ENCODE results near the gene LRRC59. TPM values are rescaled to one million over a fixed set of nuclear protein-coding genes. Genes with fewer than 3 reads are reported as not detected.
"Not testable (repeated sequence)": the region's sequence is repeated elsewhere in the genome, so short reads cannot be mapped to it uniquely, and the experiment has no call there.

LRRC59 gene
- total RNA-seq, 4 donors from 2014 or later = 16.5 to 58.0 (median 39.0) TPM

GRCh38 chr17:50432125-50432762 lies 34.9 kb upstream of the LRRC59 start:
- Histone ChIP-seq H3K27me3 (no peaks in the 10 kb centered on the region), H3K4me1 (peaks cover 38% of the 10 kb centered on the region), H3K9me3 (no peaks in the 10 kb centered on the region), H3K36me3 (peaks cover 8% of the 10 kb centered on the region), H3K4me3 (no peak overlapping the region), H3K27ac (no peak overlapping the region)
- no peak for DNase-seq (ENCODE audit: low spot score in 2 of 2)
- TF ChIP-seq POLR2A (IDR thresholded peaks at IDR 0.05) = no peak
- TF ChIP-seq CTCF (IDR thresholded peaks at IDR 0.05) = no peak
- TF ChIP-seq EP300 (IDR thresholded peaks at IDR 0.05) = no peak
- TF ChIP-seq POLR2AphosphoS5 (IDR thresholded peaks at IDR 0.05) = no peak
- 95% methylated on average over 4 of the region's 4 CpGs for WGBS

DNA sequence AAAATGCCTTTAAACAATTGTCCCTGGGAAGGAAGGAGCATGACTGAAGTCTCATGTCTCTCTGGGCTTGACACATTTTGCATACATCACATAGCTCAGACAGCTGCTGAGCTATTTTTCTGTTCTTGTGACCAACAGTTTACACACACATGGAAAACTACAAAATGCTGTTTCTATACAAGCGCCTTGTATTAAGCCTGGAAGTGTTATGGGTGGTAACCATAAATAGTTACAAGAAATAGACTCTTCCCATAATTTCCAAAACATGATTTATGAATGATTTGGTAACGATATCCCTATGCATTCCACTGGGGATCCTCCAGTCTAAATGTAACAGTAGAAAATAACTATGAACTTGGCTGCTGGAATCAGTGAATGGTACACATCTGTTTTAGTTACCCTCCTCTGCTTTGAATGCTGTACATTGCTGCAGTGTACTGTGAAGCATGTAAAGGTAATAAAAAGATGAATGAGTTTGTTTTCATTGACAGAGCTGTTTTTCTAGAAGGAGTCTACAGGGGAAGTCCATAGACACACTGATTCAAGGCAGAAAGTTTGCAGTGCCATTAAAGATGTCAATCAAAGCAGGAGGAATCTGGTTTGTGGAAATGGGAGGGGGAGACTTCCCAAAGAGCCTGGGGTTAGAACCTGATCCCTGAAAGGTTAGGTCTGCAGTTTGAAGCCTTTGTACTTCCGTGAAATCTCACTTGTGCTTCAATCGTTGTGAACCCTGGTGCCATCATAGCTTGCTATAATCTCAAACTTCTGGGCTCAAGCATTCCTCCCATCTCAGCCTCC lies 33.7 kb upstream of the LRRC59 start:
- TF ChIP-seq POLR2A (IDR thresholded peaks at IDR 0.05) (no peak), CTCF (IDR thresholded peaks at IDR 0.05) (no peak), EP300 (IDR thresholded peaks at IDR 0.05) (no peak), POLR2AphosphoS5 (IDR thresholded peaks at IDR 0.05) (no peak)
- H3K9me3 ChIP-seq = no peaks in the 10 kb centered on the region
- no peak for DNase-seq (ENCODE audit: low spot score in 2 of 2)
- no peaks in the 10 kb centered on the region for H3K27me3 ChIP-seq
- WGBS = 45% methylated on average over 4 of the region's 4 CpGs
- H3K4me3 ChIP-seq = no peak overlapping the region
- peaks cover 8% of the 10 kb centered on the region for H3K36me3 ChIP-seq
- peaks cover 50% of the 10 kb centered on the region for H3K4me1 ChIP-seq
- no peak overlapping the region for H3K27ac ChIP-seq

DNA sequence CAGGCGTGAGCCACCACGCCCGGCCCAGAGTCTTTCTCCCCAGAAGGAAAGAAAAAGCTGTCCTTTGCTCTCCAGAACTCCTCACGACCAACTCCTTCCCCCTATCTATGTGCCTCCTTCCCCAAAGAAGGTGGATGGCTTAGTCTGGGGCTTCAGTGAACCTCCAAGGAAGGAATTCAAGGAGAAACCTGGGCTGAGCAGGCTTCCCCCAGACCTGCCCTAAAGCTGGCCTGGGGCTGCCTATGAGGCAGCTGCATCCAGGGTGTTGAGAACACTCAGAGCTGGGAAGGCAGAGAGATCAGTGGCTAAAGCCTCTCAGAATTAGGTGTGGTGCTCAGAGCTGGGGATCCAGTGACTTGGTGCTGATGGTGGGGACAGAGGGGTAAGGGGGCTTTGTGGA lies 32.5 kb upstream of the LRRC59 start:
- no peak overlapping the region for H3K4me3 ChIP-seq
- H3K4me1 ChIP-seq = peaks cover 63% of the 10 kb centered on the region
- H3K27me3 ChIP-seq = no peaks in the 10 kb centered on the region
- no peaks in the 10 kb centered on the region for H3K9me3 ChIP-seq
- 83% methylated on average over 4 of the region's 4 CpGs for WGBS
- TF ChIP-seq EP300 (IDR thresholded peaks at IDR 0.05) (no peak), POLR2AphosphoS5 (IDR thresholded peaks at IDR 0.05) (no peak), POLR2A (IDR thresholded peaks at IDR 0.05) (no peak)
- H3K36me3 ChIP-seq = peaks cover 8% of the 10 kb centered on the region
- H3K27ac ChIP-seq = peak overlapping the region; percentile 84
- no peak for DNase-seq (ENCODE audit: low spot score in 2 of 2)

DNA sequence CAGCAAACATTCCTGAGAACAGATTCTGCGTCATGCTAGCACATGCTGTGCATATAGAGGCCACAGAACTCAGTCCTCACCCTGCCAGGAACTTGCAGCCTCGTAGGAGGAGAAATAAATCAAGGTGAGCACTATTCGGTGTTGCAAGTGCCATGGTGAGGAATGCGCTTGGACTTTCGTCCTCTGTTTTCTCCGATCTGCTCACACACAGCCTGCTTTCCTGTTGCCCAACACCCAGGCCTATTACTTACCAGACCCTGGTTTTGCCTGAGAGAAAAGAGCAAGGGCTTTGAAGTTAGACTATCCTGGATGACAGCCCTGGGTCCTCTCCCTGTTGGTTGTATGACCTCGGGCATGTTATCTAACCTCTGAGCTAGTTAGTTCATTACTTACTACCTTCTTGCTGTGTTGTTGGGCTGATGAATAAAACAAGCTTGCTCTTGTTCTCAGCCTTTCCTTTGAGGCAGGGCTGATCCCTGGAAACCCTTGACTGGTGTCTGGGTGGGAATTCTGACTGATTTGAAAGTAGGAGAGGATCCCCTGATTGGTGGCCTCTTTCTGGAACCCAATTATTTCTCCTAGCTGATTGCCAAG lies 31.6 kb upstream of the LRRC59 start:
- H3K27me3 ChIP-seq = no peaks in the 10 kb centered on the region
- DNase-seq (ENCODE audit: low spot score in 2 of 2) = no peak
- no peaks in the 10 kb centered on the region for H3K9me3 ChIP-seq
- TF ChIP-seq POLR2AphosphoS5 (IDR thresholded peaks at IDR 0.05) (peak in 1 of 3 donors; percentile 18), CTCF (IDR thresholded peaks at IDR 0.05) (no peak), POLR2A (IDR thresholded peaks at IDR 0.05) (no peak), EP300 (IDR thresholded peaks at IDR 0.05) (no peak)
- no peak overlapping the region for H3K4me3 ChIP-seq
- peak overlapping the region; percentile 84 for H3K27ac ChIP-seq
- peaks cover 6% of the 10 kb centered on the region for H3K36me3 ChIP-seq
- peaks cover 70% of the 10 kb centered on the region for H3K4me1 ChIP-seq
- 47% methylated on average over 7 of the region's 7 CpGs for WGBS

GRCh38 chr17:50428126-50428525 lies 30.8 kb upstream of the LRRC59 start:
- H3K9me3 ChIP-seq; H3K4me3 ChIP-seq; H3K27me3 ChIP-seq; DNase-seq (ENCODE audit: low spot score in 2 of 2); H3K36me3 ChIP-seq: not testable (repeated sequence)
- peaks cover 70% of the 10 kb centered on the region for H3K4me1 ChIP-seq
- peak overlapping the region; percentile 84 for H3K27ac ChIP-seq
- 66% methylated on average over 6 of the region's 6 CpGs for WGBS

Measured in suprapubic skin (tissue), 4 donors.